NCI-H187 (cell line): ENCODE data around the gene MAGI3.
"Not testable (repeated sequence)": the region's sequence is repeated elsewhere in the genome, so short reads cannot be mapped to it uniquely, and the experiment has no call there.

Experiments
- DNase-seq, 2 experiments: peaks; one replicate each; lab custom pipeline; 2025; lab: John Stamatoyannopoulos, UW

Gene MAGI3

DNA sequence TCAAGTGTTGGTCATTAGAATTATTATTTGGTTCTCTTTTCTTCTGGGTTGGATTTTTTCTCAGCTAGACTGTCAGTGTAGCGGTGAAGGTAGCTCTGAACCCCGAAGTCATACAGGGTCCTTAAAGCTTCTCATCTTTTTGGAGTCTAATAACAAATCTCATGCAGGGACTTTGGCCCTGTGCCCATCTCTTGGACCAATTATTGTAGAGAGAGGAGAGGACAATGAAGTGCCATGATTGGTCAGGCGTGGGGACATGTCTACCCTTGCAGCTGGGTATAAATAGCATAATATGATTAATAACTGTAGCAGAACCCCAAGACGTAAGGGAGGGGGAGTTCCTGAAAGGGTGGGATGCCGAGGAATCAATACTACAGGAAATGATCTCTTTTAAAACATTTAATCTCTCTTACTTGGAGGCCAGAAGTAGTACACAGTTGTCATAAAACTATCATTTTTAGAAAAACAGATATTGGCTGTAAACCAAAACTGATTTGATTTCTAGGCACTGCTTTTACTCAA lies 8.8 kb downstream of the MAGI3 start:
- DNase-seq: no peak

DNA sequence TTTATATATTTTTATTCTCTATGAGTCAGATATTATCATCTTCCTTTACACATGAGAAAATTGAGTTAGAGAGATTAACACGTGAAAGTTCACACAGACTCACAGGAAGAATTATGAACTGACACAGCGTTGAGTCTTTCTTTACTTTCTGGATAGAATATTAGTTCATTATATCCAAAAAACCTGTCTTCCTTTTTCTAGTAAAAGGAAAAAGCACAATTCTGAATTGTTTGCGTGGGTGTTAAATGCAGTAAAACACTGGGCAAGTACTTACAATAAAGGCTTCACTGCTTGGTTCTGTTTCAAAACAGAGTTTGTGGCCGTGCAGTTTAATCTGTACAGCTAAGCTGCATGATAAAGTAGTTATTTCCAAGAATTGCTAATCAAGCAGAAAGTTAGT lies 10.8 kb downstream of the MAGI3 start:
- DNase-seq: no peak

DNA sequence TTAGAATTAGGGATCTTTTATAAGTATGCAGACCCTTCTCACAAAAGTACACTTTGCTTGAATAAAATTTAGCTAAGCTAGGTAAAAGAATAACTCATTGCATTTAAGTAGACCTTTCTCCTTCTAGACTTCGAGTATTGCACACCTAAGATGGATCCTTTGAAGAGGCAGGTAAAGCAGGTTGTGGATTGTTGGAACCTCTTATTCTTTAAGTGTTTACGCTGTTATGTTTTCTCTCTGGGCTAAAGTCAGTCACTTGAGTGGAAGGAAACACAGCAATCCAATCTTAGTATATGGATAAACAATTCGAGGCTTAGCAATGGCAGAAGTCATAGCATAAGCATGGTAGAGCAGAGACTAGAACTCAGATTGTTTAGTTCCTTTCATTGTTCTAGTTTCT lies 11.4 kb downstream of the MAGI3 start:
- no peak for DNase-seq

DNA sequence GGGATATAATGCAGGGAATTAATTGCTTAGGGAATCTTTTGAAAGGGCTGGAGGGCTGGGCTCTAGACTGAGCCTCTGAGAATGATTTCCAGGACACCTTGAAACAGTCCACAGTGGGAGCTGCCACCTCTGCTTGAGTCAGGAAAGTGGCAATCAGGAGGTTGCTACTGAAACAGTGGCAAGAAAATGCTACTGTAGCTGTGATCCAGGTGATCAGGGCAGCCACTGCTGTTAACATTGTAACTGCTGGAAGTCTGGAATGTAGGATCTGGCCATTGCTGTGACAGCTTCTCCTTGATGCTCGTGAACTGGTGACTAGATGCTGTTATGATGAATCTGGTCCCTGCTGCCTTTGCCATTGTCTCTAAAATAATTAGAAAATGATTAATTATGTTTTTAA lies 12.8 kb downstream of the MAGI3 start:
- DNase-seq: no peak

DNA sequence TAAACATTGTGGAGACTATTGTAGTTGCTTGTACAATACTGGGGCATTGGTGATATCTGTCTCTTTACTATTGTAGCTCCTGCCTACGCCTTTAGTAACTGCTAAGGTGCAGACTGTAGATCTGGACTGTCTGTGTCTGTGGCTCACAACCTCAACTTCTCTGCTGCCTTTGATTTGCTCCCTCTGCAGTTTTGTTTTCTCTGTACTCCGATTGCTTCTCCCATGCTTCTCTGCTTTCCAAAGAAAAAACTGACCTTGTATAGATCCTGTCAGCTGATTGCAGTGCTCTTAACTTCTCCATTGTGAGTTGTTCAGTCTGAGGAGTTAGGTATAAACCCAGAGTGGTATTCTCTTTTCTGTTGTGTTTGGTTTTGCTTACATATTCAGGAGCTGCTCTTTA lies 15.3 kb downstream of the MAGI3 start:
- DNase-seq: no peak

DNA sequence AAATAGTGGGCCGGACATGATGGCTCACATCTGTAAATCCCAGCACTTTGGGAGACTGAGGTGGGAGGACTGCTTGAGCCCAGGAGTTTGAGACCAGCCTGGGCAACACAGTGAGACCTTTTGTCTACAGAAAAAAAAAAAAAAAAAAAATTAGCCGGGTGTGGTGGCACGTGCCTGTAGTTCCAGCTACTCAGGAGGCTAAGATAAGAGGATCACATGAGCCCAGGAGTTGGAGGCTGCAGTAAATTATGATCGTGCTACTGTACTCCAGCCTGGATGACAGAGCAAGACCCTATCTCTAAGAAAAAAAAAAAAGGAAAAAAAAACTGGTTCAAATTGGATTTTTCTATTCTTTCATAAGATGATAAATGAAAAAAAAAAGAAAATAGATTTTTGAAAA lies 15.8 kb downstream of the MAGI3 start:
- not testable (repeated sequence) for DNase-seq

DNA sequence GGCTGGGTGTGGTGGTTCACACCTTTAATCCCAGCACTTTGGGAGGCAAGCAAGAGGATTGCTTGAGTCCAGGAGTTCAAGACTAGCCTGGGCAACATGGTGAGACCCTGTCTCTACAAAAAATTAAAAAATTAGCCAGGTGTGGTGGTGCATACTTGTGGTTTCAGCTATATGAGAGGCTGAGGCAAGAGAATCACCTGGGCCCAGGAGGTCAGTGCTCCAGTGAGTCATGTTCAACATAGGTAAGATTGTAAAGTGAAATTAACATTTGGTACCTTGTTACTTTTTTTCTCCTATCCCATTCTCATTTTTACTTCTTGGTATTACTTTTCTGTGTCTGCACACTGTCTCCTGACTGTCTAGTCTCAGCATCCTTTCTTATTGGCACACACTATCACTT lies 19.0 kb downstream of the MAGI3 start:
- no peak for DNase-seq

DNA sequence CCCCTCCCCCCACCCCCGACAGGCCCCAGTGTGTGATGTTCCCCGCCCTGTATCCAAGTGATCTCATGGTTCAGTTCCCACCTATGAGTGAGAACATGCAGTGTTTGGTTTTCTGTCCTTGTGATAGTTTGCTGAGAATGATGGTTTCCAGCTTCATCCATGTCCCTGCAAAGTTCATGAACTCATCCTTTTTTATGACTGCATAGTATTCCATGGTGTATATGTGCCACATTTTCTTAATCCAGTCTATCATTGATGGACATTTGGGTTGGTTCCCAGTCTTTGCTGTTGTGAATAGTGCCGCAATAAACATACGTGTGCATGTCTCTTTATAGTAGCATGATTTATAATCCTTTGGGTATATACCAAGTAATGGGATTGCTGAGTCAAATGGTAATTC lies 21.7 kb downstream of the MAGI3 start:
- DNase-seq: not testable (repeated sequence)

DNA sequence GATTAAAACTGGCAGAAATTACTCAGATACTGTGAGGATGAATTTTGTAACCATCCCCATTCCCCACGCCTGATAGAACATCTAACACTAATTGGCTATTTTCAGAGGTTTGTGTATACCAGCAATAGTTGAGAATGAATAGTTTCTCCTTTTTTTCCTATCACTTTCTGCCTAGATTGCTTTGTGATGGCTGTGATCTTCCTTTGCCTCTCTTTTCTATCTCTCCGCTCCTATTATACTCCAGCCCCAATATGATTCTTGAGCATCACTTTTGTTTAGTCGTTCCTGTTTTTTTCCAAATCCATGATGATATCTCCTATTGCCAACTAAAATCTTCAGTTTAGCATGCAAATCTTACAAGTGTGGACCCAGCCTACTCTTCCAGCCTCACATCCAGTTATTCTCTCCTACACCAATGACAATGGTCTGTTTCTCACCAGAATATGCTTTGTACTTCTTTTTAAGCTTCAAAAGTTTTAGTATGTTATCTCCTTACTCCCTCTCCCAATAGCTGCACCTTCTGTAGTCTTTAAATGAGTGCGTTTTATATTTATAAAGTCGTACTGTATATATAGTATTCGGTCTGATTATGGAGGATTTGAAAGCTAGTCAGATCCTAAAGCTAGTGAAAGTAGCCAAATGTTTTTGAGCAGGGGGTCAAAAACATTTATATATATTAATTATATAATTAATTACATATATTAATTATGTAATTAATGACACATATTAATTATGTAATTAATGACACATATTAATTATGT lies 25.2 kb downstream of the MAGI3 start:
- DNase-seq: no peak

DNA sequence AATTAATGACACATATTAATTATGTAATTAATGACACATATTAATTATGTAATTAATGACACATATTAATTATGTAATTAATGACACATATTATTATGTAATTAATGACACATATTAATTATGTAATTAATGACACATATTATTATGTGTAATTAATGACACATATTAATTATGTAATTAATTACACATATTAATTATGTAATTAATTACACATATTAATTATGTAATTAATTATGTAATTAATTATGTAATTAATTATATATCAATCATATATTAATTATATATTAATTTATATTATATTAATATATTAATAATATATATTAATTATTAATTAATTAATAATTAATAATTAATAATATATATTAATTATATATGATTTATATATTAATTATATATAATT lies 25.8 kb downstream of the MAGI3 start:
- DNase-seq: not testable (repeated sequence)

DNA sequence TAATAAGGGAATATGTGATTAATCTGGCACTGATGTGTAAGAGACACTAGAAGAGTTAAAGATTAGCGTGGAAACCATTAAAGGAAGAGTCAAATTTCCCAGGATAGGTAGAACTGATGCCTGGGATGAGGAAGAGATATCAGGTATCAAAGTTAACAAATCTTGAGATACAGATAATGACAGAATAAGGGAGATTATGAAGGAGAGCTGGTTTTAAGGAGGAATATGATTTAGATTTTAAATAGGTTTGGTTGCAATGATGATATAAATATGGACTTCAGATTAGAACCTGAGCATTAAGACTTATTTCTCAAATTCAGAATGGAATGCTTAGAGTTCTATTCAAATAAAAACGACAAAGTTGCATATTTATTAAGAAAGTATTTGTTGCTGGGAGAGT lies 26.2 kb downstream of the MAGI3 start:
- DNase-seq: no peak

DNA sequence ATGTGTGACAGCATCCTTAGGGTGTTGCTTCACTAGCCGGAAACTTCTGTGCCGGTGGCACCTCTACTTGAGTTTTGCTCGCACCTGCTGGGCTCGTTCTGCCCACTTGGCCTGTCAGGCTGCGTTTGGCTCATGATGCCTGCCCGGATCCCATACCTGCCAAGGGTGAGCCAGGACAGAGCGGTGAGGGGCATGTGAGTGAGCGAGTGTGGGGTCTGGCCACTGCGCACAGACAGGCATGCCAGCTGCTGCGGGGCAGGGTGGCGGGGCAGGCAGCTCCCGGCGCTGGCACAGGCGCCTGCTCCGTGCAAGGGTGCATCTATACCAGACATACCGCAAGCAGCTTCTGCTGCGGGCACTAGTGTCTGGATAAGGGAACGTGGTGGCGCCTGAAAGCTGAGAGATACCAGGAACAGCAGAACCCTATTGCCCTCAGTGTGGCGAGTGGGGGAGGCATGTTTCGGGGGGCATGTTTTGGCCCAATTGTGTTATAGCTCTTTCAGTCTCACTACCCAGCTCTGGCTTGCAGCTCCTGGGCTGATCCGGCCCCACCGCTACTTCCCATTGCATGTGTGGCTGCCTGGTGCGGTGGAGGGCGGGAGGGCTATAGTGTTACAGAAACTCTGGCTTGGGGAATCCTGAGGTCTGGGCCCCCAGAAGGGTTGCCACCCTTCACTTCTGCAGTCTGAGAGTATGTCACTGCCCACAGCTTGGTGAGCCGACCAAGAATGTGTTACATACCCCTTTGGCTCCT lies 32.2 kb downstream of the MAGI3 start:
- DNase-seq: no peak

DNA sequence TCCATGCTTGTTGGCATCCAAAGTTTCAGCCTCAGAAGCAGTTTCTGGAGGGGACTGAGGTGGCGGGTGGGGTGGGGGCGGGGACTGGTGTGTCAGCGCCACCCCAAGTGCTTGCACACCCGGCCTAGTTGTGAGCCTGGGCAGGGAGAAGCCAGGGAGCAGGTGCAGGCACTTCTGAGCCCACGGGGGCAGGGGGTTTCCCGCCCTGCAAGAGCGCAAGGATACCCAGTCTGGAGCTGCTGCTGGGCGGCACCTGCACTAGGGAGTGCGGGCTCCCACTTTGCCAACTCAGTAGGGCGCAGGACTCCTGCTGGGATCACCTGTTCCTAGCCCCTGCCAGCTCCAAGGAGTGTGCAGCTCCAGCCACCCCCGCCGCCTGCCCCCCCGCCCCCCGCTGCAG lies 33.5 kb downstream of the MAGI3 start:
- DNase-seq: no peak

DNA sequence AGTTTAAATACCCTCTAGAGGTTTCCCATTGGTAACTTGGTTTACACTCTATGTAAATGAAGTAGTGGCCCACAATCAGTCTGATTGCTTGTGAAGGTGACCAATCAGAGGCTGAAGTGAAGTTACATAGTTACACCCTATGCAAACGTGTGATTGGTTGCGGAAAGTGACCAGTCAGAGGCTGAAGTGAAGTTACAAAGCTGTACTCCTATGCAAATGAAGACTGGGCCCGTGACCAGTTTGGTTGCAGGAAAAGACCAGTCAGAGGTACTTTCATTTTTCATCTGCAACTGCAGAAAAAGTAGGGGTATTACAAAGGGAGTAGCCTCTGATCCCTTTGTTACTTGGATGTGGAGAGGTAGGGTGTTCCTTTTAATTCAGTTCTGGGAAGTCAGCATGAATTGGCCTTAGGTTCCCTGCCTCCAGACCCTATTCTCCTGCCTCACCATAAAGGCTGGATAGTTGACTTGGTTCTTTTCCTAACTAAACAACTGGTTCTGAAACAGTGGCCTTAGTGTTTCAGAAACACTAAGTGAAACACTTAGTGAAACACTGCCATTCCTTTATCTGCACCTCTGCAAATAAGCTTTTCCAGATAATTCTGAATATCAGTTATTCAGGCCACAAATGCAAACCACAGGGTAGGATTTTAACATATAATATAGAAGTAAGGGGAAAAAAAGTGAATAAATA lies 39.3 kb downstream of the MAGI3 start:
- no peak for DNase-seq

DNA sequence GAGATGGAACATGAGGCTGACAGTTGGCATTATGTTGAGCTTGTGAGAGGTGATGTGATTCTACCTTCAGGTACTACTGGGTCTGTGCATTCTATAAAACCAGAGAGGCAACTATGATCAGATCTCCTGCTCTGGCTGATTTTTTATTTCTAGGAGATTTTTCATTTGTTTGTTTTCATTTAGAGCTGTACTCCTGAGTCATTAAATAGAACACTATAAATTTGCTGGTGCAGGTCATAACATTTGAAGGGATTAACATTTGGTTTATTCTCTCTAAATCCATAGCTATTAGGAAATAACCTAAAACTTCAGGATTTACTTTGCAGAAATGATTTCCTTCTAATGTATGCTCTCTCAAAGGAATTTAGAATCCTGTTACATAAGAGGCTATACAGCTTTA lies 42.9 kb downstream of the MAGI3 start:
- no peak for DNase-seq

DNA sequence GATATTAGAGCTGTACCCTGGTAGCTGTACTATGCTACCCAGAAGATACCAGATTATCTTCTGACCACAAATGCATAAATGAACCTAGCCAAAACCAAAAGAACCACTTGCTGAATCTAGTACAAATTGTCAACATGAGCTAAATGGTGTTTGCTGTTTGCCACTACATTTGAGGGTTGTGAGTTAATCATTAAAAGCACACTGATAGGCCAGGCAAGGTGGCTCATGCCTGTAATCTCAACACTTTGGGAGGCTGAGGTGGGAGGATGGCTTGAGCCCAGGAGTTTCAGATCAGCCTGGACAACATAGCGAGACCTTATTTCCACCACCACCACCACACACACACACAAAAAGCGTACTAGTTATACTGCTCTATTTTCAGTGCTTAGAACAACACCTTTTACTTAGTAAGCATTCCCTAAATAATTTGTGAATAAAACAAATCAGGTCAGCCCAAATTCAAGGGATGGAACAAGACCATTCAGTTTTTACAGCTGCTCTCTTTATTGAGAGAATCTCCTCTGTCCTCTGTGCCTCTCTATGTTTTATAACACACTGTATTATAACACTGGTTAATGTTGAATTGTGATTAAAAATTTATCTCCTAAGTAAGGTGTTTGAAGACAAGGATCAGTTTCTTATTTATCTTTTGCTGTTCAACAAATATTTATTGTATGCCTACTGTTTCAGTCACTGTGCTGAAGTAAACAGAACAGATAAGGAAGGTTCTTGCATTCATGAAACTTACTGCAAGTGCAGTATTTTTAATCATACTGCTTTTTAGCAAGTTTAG lies 44.0 kb downstream of the MAGI3 start:
- no peak for DNase-seq

DNA sequence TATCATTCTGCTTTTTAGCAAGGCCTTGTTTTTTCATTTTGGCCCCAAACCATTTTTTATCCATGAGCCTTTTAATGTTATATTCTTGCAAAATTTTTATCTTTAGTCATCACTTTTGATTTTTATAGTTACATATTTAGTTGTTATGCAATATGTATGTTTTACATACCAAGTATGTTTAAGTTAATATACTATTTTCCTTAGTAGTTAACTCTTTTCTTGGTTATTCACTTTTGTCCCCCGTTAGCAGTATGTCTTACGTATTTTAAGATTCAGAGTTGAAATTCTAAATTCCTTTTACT lies 44.5 kb downstream of the MAGI3 start:
- no peak for DNase-seq

DNA sequence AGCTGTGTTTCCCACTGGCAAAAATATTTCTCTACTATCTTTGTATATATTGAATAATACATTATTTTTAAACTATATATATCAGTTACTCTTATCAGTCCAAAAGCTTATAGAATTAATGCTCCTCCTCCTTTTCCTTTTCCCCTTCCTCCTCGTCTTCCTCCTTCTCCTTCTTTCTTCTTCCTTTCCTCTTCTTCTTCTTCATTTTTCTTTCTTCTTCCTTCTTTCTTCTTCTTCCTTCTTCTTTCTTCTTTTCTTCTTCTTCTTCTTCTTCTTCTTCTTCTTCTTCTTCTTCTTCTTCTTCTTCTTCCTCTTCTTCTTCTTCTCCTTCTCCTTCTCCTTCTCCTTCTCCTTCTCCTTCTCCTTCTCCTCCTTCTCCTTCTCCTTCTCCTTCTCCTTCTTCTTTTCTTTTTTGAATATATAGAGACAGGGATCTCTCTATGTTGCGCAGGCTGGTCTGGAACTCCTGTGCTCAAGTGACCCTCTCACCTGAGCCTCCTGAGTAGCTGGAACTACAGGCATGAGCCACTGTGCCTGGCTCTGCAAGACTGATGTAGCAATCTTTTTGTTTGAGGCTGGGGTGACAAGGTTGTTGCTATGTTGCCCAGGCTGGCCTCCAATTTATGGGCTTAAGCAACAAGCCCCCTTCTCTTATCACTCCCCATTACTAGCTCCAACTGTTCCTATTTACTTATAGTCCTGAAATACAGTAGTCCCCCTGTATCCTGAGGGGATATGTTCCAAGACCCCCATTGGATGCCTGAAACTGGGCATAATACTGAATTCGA lies 47.4 kb downstream of the MAGI3 start:
- no peak for DNase-seq

DNA sequence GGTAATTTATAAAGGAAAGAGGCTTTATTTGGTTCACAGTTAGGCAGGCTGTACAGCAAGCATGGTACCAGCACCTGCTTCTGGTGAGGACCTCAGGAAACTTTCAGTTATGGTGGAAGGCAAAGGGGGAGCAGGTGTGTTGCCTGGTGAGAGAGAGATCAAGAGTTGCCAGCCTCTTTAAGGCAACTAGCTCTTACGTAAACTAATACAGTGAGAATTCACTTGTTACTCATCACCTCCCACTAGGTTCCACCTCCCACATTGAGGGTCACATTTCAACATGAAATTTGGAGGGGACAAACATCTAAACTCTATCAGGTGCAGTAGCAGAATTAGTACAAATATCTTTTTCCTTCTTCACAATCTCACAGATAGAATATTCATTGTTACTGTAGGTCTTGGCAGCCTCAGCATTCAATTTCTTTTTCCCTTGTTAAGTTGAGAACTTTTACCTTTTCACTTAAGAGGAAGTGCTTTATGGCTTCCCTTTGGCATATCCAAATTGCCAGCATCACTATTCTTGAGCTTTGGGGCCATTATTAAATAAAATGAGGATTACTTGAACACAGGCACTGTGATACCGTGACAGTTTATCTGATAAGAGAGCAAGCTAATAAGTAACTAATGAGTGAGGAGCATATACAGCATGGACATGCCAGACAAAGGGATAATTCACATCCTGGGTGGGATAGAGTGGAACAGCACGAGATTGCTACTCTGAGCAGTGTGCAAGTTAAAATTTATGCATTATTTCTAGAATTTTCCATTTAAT lies 48.4 kb downstream of the MAGI3 start:
- DNase-seq: no peak

DNA sequence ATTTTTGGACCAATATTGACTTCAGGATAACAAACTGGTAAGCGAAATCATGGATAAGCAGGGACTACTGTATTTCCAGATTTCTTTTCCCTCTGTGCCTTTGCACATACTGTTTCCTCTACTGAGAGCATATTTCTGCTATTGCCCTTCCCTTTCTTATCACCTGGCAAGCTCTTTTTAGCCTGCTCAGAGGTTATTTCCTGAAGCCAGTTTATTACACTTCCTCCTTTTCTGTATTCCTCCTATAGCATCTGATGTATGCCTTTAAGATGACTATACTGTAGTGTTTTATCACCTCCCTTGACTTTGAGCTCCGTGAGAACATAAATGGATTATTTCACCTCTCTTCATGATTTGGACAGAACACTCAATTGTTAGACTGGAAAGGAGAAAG lies 49.0 kb downstream of the MAGI3 start:
- DNase-seq: no peak

DNA sequence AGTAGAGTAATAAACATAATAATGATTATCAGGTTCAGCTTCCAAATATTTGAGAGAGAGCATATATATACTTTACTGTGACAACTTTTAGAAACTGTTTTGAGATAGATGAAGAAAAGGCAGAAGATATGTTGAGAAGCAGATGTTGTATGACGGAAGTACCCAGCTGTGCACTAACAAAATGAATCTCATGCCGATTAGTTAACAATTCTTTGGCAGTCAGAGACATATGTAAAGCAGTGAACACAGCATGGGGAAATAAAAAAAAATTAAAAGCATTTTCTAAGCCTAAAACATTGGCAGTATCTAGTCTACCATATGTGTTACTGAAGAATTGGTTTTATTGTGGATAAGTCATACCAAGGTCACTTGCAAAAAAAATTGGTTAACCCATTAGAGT lies 51.8 kb downstream of the MAGI3 start:
- no peak for DNase-seq
